Limb (tissue), 2 donors: Measurements from ENCODE around the gene SCNN1A.
"Not testable (repeated sequence)": the region's sequence is repeated elsewhere in the genome, so short reads cannot be mapped to it uniquely, and the experiment has no call there.

Source experiments
- DNase-seq, 2 donors: peaks; one replicate each; pipeline ENCODE4 v3.0.0-alpha.2; 2016; ENCODE audit errors: extremely low spot score in 2 of 2

SCNN1A gene

GRCh38 chr12:6347367-6348338 lies 27.7 kb downstream of the SCNN1A start:
- no peak for DNase-seq

GRCh38 chr12:6346942-6347341 lies 28.4 kb downstream of the SCNN1A start:
- no peak for DNase-seq

DNA sequence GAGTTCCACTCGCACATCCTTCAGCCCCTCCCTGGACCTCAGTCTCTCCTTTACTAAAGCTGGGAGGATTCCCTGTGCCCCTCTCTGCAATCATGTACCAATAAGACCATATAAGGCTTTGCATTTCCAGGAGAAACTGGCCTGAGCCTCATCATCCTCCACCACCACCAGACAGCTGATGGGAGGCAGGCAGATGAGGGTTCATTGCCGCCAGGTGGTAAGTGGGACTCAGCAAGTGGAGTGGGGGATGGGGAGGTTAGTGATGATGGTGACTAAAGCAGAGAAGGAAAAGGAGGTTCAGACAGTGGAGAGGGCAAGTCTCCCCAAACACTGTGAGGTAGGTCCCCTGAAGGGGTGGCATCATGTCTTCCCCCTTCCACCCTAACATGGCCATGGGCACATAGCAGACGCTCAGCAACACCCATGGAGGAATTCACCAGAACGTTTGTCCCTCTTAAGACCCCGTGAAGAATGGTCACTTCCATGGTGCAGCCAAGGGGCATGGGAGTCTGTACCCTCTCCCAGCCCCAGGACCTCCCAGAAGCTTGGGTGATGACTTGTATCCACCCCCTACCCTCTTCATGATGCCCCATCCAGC lies 29.0 kb downstream of the SCNN1A start:
- DNase-seq = no peak

GRCh38 chr12:6345319-6346091 lies 29.9 kb downstream of the SCNN1A start:
- DNase-seq = no peak

DNA sequence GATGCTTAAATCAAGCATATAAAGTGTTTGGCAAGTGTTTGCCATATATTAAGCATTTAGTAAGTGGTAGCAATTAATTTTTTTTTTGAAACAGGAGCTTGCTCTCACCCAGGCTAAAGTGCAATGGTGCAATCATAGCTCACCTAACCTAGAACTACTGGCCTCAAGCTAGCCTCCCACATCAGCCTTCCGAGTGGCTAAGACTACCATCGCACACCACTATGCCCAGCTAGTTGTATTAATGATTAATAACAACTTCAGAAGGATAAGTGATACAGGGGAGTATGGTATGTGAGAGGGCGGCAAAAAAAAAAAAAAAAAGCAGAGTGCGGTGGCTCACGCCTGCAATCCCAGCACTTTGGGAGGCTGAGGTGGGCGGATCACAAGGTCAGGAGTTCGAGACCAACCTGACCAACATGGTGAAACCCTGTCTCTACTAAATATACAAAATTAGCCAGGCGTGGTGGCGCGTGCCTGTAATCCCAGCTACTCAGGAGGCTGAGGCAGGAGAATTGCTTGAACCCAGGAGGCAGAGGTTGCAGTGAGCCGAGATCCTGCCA lies 31.2 kb downstream of the SCNN1A start:
- not testable (repeated sequence) for DNase-seq

GRCh38 chr12:6343518-6343917 lies 31.8 kb downstream of the SCNN1A start:
- DNase-seq = no peak

GRCh38 chr12:6342140-6342889 lies 33.0 kb downstream of the SCNN1A start:
- no peak for DNase-seq

- peak; percentile 73 to 88 for DNase-seq
Measured at GRCh38 chr12:6341417-6342139, 33.8 kb downstream of the SCNN1A start, which contains the start of gene TNFRSF1A. TNFRSF1A (minus strand) TSS chr12:6342076; CDS start chr12:6341814, 262 bp downstream.

GRCh38 chr12:6340745-6341416 lies 34.5 kb downstream of the SCNN1A start:
- no peak for DNase-seq

DNA sequence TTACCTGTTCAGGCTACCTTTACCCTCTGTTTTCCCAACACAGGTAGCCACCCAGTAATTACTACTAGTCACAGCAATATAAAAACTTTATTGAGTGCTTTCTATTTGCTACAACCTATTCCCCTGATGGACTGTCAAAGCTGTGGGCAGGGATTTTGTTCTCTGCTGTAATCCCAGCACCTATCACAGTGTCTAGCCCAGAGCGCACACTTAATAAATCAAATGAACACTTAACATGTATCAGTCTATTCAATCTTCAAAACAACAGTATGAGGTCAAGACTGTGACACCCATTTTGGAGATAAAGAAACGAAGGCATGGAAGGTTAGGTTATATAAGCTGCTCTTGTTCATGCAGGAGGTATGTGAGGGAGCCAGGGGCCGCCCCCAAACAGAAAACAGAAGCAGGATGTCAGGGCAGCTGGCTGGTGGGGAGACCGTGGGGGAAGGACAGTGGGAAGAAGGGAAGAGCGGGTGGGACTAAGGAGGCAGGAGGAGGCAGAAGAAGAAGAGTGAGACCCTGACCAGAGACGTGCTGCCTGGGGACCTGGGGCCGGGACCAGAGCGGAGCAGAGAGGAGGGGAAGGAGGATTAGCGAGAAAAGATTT lies 35.2 kb downstream of the SCNN1A start:
- DNase-seq = no peak

DNA sequence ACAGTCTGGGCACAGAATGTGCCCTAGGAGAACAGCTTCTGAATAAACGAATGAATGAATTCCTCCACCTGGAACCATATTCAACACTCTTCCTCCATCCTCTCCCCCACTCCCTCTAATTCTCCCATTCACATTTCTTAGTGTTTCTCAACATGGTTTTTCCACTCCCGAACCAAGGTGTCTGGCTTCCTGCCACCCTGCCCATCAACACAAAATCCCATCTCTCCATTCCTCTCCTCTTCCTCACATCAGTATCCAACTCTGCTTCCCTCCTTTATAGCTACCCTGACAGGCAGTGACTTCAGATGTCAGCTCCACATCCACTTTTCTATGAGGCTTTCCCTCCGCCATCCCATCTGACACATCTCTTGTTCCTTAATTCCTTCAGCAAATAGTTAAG lies 36.4 kb downstream of the SCNN1A start:
- no peak for DNase-seq

- DNase-seq = not testable (repeated sequence)
Measured at GRCh38 chr12:6338536-6338935, 36.8 kb downstream of the SCNN1A start.

DNA sequence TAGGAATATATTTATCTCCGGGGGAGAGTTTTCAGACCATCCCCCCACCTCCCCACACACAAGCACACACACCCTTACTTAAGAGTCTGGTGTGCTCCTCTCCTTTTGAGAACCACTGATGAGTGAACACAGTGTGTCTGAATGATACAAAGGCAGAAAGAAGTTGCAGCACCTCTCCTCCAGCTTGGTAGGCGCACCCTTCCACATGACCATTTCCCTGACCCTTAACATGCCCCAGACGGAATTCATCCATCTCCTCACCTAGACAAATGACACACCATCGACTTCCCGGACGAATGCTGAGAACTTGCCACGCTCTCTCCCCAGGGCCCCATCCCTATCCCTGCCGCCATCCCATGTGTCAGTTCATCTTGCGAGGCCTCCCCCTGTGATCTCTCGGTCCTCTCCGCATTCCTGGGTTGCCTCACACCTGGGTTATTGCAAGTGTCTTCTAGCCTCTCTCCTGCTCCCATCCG lies 37.4 kb downstream of the SCNN1A start:
- no peak for DNase-seq

DNA sequence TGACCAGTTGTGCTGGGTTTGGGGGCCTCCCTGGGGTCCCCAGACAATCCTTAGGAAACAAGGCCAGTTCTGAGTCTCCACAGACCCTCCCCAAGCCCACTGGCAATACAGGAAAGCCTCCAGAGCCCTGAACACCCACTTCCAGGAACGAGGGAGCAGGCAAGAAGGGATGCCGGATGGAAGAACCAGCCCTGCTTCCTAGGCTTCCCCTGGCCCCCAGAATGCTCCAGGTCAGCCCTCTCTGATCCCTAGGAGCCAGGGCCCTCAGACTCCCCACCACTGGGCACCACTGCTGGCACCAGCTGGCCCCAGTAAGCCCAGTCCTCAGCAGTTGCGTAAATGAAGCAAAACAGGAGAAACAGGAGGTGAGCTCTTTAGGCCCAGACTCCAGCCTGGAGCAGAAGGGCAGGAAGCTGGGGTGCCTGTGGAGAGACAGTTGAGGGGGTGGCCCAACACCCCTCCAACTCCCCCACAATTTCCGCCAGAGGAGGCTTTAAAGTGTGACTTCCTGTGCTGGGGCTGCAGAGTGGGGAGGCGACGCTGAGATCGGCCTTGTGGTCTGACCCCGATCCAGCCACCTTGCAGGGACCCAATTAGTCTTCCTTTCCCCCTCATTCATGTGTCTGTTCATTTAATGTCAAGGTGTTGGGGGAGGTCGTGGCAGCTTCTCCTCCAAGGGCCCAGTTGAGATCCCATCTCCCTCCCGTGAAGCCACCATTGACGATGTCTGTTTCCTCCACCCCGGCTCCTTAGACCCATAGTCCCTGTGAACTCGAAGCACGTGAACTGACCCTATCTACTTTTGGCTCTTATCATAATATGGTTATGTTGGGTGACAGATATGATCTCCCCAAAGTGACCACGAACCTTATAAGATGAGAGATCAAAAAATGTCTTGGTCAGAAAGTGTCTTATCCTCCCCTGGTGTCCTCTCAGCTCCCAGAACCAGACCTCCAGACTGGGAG lies 38.2 kb downstream of the SCNN1A start:
- peak in 1 of 2 donors; percentile 49 for DNase-seq

DNA sequence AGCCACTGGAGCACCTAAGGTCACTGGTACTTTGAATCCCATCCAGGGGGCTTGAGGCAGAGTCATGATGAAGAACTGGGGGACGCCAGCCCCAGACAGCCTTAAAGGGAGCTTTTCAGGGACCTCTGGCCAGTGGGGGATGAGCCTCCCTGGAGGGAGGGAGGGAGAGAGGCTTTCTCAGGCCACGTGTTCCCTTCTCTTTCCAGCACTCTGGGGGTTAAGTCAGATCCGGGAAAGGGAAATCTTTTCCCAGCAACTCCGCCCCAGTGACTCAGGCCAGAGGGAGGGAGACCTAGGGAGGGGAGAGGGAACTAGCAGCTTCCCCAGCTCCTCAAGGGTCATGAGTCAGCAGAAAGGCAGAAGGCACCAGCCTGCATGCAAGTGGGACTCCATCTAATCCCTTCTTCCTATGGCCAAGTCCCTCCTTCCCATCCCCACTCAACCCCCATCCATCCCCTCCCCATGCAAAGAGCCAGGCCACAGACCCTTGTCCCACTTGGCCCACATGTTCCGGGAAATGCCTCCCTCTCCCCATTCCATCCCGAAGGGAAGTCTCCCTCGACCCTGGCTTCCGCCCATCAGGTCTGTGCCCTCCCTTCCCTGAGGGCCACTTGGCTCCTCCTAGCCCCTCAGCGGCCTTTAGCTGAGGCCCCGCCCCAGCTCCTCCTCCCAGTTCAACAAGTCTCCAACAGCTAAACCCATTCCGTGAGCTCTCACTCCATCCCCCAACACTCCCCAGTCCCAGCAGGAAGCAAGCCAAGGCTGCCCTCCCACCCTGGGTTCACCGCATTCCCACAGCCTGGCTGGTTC lies 39.1 kb downstream of the SCNN1A start:
- DNase-seq = peak; percentile 83 to 92

- peak in 1 of 2 donors; percentile 63 for DNase-seq
Measured at GRCh38 chr12:6335451-6336078, 39.8 kb downstream of the SCNN1A start.
